Epithelial cell of proximal tubule (primary cell): ENCODE data around the gene GNG10. TPM values are rescaled to one million over a fixed set of nuclear protein-coding genes. Genes with fewer than 3 reads are reported as not detected.
"Not testable (repeated sequence)": the region's sequence is repeated elsewhere in the genome, so short reads cannot be mapped to it uniquely, and the experiment has no call there.

Experiments
- DNase-seq: peaks from one replicate; pipeline ENCODE4 v3.0.0-alpha.2; 2011; ENCODE audit warnings: low read depth
- H3K4me3 ChIP-seq: 2 replicates; pipeline ENCODE4 v1.5.1; 2011; ENCODE audit warnings: low read depth, mild to moderate bottlenecking, low read length
- total RNA-seq: library from RNA; depleted of rRNA; stranded (reverse); fragments of >200 nt; gene quantifications from 2 replicates; pipeline ENCODE4 v1.2.3, GENCODE V29; 2015
- TF ChIP-seq, protein P1 (sequence below): conservative IDR thresholded peaks from 2 replicates; pipeline ENCODE4 v1.5.1; 2012; ENCODE audit warnings: low read depth, mild to moderate bottlenecking, low read length

The GNG10 gene
- 74.3 and 87.8 TPM in 2 replicates for total RNA-seq

DNA sequence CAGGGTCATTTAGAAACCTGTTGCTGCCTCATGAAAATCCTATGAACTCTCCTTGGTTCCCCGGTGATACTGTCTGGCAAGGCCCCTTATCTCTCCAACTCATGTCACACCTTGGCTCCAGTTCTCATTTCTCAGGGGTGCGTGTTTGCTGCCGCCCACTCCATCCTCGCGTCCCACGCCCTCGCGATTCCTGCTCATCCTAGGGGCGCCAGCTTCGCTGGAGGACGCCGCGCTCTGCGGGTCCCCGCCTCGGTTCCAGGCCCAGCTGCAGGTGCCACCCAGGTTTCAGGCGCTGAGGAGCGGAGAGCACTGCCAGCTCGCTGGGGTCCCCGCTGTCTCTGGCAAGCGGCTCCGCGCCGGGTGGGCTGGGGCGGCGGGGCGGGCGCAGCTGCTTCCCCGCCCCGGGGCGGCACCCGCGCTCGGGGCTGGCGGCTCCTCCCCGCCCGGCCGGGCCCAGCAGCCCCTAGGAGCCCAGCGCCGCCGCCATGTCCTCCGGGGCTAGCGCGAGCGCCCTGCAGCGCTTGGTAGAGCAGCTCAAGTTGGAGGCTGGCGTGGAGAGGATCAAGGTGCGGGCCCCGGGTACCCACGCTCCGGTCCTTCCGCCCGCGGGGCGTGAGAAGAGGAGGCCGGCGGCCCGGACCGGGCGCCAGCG is at the start of gene GNG10:
Gene GNG10 (plus strand): TSS at position 456 of the 652 bp plus-strand sequence. CDS start 30 bp downstream, at position 486.
- DNase-seq, result no peak

DNA sequence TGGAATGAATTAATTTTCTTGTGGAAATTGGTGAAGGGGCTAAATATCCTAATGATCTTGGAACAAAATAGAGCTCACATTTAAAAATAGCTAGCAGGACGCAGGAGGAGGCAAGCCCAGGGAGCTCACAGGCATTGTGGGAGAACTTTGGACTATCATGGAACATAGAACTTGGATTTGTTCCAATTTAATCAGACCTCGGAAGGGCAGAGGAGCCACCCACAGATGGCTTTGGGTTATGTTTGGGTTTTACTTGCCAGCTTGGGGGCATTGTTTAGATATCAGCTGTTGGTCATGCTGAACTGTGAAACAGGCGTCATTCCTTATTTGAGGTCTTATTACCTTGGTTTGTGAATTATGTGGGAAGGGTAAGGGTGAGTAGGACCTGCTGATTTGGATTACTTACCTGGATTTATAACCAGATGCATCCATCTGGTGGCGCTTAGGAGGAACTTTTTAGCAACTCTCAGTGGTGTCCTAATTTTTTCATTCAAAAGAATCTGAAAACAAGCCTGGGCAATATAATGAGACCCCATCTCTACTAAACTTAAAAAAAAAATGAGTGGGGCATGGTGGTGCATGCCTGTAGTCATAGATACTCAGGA is 47.9 kb upstream of the GNG10 start:
- no peak for DNase-seq
- TF ChIP-seq, protein P1, sequence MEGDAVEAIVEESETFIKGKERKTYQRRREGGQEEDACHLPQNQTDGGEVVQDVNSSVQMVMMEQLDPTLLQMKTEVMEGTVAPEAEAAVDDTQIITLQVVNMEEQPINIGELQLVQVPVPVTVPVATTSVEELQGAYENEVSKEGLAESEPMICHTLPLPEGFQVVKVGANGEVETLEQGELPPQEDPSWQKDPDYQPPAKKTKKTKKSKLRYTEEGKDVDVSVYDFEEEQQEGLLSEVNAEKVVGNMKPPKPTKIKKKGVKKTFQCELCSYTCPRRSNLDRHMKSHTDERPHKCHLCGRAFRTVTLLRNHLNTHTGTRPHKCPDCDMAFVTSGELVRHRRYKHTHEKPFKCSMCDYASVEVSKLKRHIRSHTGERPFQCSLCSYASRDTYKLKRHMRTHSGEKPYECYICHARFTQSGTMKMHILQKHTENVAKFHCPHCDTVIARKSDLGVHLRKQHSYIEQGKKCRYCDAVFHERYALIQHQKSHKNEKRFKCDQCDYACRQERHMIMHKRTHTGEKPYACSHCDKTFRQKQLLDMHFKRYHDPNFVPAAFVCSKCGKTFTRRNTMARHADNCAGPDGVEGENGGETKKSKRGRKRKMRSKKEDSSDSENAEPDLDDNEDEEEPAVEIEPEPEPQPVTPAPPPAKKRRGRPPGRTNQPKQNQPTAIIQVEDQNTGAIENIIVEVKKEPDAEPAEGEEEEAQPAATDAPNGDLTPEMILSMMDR, result peak; percentile 19
- no peak overlapping the region for H3K4me3 ChIP-seq

More for the DNA sequence above, at the start of gene GNG10:
- H3K4me3 ChIP-seq, result peak within 1 kb of the TSS; percentile 79
- TF ChIP-seq, protein P1, result no peak

DNA sequence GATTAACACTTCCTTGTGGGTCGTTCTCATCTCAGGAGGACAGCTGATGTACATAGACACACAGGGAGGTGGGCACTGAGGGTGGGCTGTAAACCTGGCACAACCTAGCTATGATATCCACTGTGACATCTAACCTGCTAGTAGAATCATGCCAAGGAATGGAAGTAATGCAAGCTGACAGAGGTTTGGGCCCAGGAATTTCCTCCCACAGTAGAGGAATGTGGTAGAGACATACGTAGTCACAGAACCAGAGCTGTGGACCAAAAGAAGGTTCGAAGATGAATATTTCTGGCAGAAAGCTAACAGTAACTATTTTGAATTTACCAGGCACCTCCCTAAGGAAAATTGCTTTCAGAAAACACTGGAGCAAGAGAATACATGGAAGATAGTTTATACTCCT is 45.5 kb upstream of the GNG10 start:
- no peak for DNase-seq
- TF ChIP-seq, protein P1, result no peak
- H3K4me3 ChIP-seq, result no peak overlapping the region

DNA sequence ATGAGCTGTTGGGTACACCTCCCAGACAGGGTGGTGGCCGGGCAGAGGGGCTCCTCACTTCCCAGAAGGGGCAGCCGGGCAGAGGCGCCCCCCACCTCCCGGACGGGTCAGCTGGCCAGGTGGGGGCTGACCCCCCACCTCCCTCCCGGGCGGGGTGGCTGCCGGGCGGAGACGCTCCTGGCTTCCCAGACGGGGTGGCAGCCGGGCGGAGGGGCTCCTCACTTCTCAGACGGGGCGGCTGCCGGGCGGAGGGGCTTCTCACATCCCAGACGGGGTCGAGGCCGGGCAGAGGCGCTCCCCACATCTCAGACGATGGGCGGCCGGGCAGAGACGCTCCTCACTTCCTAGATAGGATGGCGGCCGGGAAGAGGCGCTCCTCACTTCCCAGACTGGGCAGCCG is 44.1 kb upstream of the GNG10 start:
- DNase-seq, H3K4me3 ChIP-seq: not testable (repeated sequence)

DNA sequence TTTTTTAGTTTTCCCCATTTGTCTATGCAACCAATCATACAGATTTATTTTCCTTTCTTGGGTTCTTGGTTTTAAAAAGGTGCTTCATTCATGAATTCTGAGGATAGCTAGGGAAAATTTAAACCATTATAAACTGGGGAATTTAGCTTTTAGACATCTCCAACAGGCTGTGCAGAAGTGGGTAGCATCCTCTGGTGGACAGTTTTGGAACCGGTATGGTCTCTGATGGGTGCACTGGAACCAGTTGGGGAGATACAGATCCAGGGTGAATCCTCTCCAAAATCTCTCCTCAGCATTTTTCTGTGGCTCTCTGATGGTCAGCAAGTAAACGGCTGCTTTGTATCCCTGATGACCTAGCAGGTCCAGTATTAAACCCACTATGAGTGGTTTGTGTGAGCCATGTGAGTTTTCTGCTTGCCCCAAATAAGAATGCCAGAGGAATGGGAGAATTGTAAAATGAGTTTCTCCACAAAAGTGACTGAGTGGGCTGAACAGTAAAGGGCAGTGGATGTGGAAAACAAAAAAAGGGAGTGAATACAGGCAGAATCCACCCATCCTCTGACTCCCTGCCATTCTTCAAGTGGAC is 39.4 kb upstream of the GNG10 start:
- TF ChIP-seq, protein P1, result peak; percentile 99
- no peak overlapping the region for H3K4me3 ChIP-seq
- DNase-seq, result no peak

DNA sequence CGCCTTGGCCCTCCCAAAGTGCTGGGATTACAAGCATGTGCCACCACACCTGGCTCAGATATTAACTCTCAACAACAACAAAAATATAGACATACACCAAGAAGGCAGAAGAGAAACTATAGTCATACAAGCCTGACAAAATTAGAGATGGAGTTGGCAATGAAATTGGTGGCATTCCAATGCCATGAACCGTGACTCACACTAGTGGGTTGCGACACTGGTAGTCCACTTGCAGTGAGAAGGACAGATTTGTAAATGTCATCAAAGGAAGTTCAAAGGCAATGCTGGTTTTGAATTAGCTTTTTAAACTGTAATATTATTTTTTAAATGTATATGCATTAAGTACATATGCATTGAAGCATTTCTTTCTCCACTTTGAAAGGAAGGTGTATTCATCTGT is 38.8 kb upstream of the GNG10 start:
- H3K4me3 ChIP-seq, result no peak overlapping the region
- TF ChIP-seq, protein P1, result no peak
- DNase-seq, result no peak

DNA sequence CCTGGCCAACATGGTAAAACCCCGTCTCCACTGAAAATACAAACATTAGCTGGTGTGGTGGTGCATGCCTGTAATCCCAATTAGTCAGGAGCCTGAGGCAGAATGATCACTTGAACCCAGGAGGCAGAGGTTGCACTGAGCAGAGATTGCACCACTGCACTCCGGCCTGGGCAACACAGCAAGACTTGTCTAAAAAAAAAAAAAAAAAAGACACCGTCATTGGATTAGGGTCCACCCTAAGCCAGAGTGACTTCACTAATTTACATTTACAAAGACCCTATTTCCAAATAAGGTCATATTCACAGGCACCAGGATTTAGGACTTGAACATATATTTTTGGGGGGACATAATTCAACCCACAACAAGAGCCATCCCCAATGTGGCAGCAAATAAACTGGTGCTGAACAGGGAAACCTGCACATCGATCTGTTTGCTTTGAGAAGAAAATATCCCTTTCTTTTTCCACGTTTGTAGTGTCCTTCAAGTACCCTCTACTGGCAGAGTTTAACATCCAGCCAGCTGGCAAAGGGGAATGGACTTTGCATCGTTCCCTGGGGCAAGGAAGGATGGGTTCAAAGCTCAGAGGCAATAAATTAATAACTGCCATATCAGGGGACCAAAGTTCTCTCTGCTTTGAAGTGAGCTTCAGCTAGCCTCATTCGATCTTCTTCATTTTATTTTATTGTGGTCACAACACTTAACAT is 34.0 kb upstream of the GNG10 start:
- no peak for DNase-seq
- no peak overlapping the region for H3K4me3 ChIP-seq
- TF ChIP-seq, protein P1, result peak; percentile 13
